Naive B cell (primary cell): ENCODE measurements around the gene C11orf24. TPM values are rescaled to one million over a fixed set of nuclear protein-coding genes. Genes with fewer than 3 reads are reported as not detected.
A peak's percentile ranks its signal among the peaks of the same experiment; 100 is the strongest.
"Not testable (repeated sequence)": the region's sequence is repeated elsewhere in the genome, so short reads cannot be mapped to it uniquely, and the experiment has no call there.

Source experiments
- ATAC-seq, 2 donors: fragments of 150-1000 bp; cut with Tn5 transposase; 2 replicates each; pipeline ENCODE4 v1.10.0; 2021; ENCODE audit warnings: low read depth in 2 of 2, mild to moderate bottlenecking in 2 of 2, moderate library complexity in 2 of 2
- DNase-seq: peaks from one replicate; pipeline ENCODE4 v3.0.0; 2022
- H3K27ac Mint-ChIP-seq, 6 donors: one replicate each; pipeline ENCODE4 v1.8.0; 2020 to 2022; ENCODE audit warnings: mild to moderate bottlenecking in 6 of 6, mixed read lengths in 6 of 6, moderate library complexity in 5 of 6, inconsistent platforms in 2 of 6
- H3K27me3 Mint-ChIP-seq, 3 donors: one replicate each; pipeline ENCODE4 v1.8.0; 2021 to 2022; ENCODE audit warnings: mixed read lengths in 3 of 3, mild to moderate bottlenecking in 1 of 3
- H3K36me3 Mint-ChIP-seq, 2 donors: one replicate each; pipeline ENCODE4 v1.8.0; 2020 to 2022; ENCODE audit warnings: mixed read lengths in 2 of 2, inconsistent platforms in 1 of 2, mild to moderate bottlenecking in 1 of 2
- H3K4me1 Mint-ChIP-seq, 3 donors: one replicate each; pipeline ENCODE4 v1.8.0; 2020 to 2022; ENCODE audit warnings: mixed read lengths in 3 of 3, inconsistent platforms in 1 of 3, mild to moderate bottlenecking in 1 of 3, moderate library complexity in 1 of 3
- H3K4me3 Mint-ChIP-seq, 8 donors: one replicate each; pipeline ENCODE4 v1.8.0; 2020 to 2022; ENCODE audit warnings: mild to moderate bottlenecking in 8 of 8, mixed read lengths in 8 of 8, moderate library complexity in 8 of 8, inconsistent platforms in 2 of 8
- H3K9me3 Mint-ChIP-seq, 7 donors: one replicate each; pipeline ENCODE4 v1.8.0; 2020 to 2022; ENCODE audit warnings: mixed read lengths in 7 of 7, mild to moderate bottlenecking in 5 of 7, inconsistent platforms in 2 of 7, moderate library complexity in 1 of 7
- polyA plus RNA-seq, 6 donors: library from polyadenylated mRNA; unstranded; fragments of 300-500 nt; fragmentation: Illumina TruSeq; gene quantifications; one replicate each; pipeline ENCODE4 v1.2.3, GENCODE V29; 2021; ENCODE audit warnings: low read depth in 6 of 6

Gene C11orf24
- polyA plus RNA-seq, 6 donors from 2014 or later: 22.2 to 67.0 (median 42.5) TPM

DNA sequence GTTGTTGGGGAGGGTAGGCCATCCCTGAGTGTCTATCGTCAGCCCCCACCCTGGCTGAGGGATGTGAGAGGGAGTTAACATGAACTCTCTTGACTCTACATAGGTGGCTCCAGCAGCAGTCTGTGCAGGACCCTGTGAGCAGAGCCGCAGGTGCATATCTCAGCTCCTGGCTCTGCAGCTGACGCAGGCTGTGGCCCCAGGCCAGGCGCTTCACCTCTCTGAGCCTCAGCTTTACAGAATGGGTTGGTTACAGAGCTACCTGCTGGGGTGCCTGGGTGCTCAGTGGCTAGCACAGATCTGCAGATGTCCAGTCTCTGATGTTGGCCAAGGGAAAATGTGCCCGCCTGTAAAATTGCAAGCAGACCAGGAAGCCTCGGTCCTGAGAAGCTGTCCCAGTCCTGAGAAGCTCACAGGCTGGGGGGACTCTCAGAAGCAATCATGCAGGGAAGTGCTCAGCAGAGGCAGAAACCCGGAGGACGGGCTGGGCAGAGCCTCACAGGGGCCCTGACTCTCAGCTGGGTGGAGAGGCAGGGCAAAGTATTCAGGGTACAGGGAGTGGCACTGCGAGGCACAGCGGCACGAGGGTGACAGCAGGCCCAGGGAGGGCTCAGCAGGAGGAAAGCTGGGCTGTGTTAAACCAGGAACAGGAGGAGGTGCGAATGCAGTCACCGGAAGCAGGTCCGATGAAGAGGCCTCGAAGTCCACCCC lies 24.7 kb upstream of the C11orf24 start:
- DNase-seq (no peak), ATAC-seq (no peak)
- H3K27ac Mint-ChIP-seq: peak overlapping the region in 3 of 6 donors; percentile 52 to 98 (median 72)
- H3K4me3 Mint-ChIP-seq: peak overlapping the region in 6 of 8 donors; percentile 24 to 79 (median 58)
- H3K36me3 Mint-ChIP-seq: no peaks in the 10 kb centered on the region
- H3K9me3 Mint-ChIP-seq: no peaks in the 10 kb centered on the region
- H3K4me1 Mint-ChIP-seq: peaks cover 23 to 55% (median 40%) of the 10 kb centered on the region in 3 donors
- peaks cover 0 to 7% (median 0%) of the 10 kb centered on the region in 3 donors for H3K27me3 Mint-ChIP-seq

DNA sequence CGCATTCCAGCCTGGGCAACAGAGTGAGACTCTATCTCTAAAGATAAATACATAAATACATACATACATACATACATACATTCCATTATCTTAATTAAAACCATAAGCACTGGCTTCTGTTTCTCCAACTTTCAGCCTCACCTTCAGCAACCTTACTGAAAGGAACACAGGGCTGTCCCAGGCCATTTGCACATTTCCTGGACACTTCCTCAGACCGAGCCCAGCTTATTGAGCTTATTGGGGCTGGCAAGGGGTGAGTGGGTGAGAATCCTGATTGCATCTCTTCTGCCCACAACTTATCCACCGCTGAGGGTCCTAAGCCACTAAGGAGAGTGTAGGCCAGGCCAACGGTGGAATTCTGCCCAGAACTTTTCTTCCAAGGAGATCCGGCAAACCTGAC lies 24.2 kb upstream of the C11orf24 start:
- Mint-ChIP-seq H3K36me3 (no peaks in the 10 kb centered on the region), H3K4me3 (peak overlapping the region in 5 of 8 donors; percentile 19 to 79 (median 56)), H3K27me3 (peaks cover 0 to 7% (median 0%) of the 10 kb centered on the region in 3 donors), H3K9me3 (no peaks in the 10 kb centered on the region), H3K4me1 (peaks cover 23 to 59% (median 40%) of the 10 kb centered on the region in 3 donors), H3K27ac (peak overlapping the region in 3 of 6 donors; percentile 44 to 67 (median 49))
- no peak for ATAC-seq
- DNase-seq: no peak

DNA sequence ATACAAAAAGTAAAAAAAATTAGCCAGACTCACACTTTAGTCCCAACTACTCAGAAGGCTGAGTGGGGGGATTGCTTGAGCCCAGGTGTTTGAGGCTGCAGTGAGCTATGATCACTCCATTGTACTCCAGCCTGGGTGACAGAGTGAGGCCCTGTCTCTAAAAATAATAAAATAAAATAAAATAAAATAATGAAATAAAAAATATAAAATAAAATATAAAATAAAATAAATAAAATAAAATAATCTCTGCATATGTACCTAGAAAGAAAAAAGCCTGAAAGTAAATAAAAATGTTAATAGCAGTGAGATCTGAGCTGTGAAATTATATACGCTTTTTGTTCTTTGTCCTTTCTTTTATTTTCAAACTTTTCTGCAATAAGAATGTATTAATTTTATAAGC lies 23.5 kb upstream of the C11orf24 start:
- Mint-ChIP-seq H3K9me3 (no peaks in the 10 kb centered on the region), H3K4me1 (peaks cover 23 to 59% (median 40%) of the 10 kb centered on the region in 3 donors), H3K27me3 (peaks cover 0 to 7% (median 0%) of the 10 kb centered on the region in 3 donors), H3K4me3 (peak overlapping the region in 1 of 8 donors; percentile 21), H3K27ac (no peak overlapping the region), H3K36me3 (no peaks in the 10 kb centered on the region)
- ATAC-seq: no peak
- no peak for DNase-seq

DNA sequence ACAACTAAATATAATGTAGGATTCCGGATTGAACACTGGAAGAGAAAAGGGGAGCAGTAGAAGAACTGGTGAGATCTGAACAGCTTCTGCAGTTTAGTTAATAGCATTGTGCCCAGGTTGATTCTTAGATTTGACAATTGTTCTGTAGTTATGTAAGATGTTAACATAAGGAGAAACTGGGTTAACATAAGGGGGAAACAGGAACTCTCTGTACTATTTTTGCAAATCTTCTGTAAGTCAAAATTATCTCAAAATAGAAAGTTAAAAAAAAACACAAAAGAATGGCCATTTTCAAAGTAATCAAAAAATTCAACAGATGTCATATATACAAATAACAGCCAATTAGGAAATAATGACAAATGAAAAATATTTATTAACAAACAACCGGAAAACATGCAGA lies 21.9 kb upstream of the C11orf24 start:
- Mint-ChIP-seq H3K27ac (peak overlapping the region; percentile 77 to 95 (median 90)), H3K4me1 (peaks cover 23 to 63% (median 40%) of the 10 kb centered on the region in 3 donors), H3K4me3 (peak overlapping the region; percentile 58 to 89 (median 80))

DNA sequence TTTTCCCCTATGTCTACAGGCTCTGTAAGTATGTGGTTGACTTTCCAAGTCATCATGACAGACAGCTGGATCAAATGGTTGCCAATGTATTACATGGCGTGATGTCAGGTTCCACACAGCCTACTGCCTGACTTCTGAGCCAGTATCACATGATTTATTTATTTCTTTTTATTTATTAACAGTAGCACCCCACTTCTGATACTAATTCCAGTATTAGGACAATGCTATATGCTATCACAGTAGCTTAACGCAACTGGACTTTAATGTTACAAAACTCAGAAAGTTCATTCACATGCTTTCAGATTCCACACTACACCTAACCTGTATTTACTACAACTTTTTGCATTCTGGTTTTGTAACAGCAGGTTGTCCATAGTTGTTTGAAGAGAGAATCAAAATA lies 17.7 kb upstream of the C11orf24 start:
- Mint-ChIP-seq H3K4me3 (no peak overlapping the region), H3K27ac (peak overlapping the region in 2 of 6 donors; percentile 33), H3K27me3 (no peaks in the 10 kb centered on the region), H3K36me3 (peaks cover 3 to 5% of the 10 kb centered on the region in 2 donors), H3K4me1 (peaks cover 14 to 39% (median 31%) of the 10 kb centered on the region in 3 donors), H3K9me3 (peaks cover 0 to 9% (median 3%) of the 10 kb centered on the region in 7 donors)
- DNase-seq (no peak), ATAC-seq (no peak)

More for the DNA sequence above, 21.9 kb upstream of the C11orf24 start:
- Mint-ChIP-seq H3K27me3 (peaks cover 0 to 3% (median 0%) of the 10 kb centered on the region in 3 donors), H3K9me3 (peaks cover 0 to 5% (median 0%) of the 10 kb centered on the region in 7 donors), H3K36me3 (no peaks in the 10 kb centered on the region)
- ATAC-seq (no peak), DNase-seq (no peak)

DNA sequence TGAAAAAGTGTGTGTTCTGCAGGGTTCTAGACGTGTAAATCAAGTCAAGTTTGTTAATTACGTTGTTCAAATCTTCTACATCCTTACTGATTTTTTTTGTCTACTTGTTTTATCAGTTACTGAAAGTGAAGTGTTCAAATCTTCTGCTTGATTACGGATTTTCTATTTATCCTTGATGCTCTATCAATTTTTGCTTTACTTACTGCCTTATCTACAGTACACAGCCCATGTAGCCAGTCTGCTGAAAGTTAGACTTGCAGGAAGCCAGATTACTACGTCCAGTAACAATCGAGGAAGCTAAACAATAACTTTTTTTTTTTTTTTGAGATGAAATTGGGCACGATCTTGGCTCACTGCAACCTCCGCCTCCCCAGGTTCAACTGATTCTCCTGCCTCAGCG lies 15.6 kb upstream of the C11orf24 start:
- peaks cover 8 to 9% of the 10 kb centered on the region in 2 donors for H3K36me3 Mint-ChIP-seq
- peak overlapping the region in 2 of 6 donors; percentile 54 for H3K27ac Mint-ChIP-seq
- no peaks in the 10 kb centered on the region for H3K27me3 Mint-ChIP-seq
- H3K4me1 Mint-ChIP-seq: peaks cover 16 to 29% (median 26%) of the 10 kb centered on the region in 3 donors
- peaks cover 0 to 14% (median 7%) of the 10 kb centered on the region in 7 donors for H3K9me3 Mint-ChIP-seq
- DNase-seq: no peak
- no peak for ATAC-seq
- H3K4me3 Mint-ChIP-seq: no peak overlapping the region

DNA sequence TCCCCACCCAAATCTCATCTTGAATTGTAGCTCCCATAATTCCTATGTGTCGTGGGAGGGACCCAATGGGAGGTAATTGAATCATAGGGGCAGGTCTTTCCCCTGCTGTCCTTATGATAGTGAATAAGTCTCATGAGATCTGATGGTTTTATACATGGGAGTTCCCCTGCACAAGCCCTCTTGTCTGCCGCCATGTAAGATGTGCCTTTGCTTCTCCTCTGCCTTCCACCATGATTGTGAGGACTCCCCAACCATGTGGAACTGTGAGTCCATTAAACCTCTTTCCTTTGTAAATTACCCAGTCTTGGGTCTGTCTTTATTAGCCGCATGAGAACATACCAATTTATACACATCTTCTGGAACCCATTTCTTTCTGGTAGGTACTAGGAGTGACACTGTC lies 12.8 kb upstream of the C11orf24 start:
- H3K4me1 Mint-ChIP-seq: peaks cover 28 to 36% (median 33%) of the 10 kb centered on the region in 3 donors
- H3K36me3 Mint-ChIP-seq, DNase-seq, ATAC-seq, H3K27me3 Mint-ChIP-seq, H3K4me3 Mint-ChIP-seq: not testable (repeated sequence)
- peaks cover 0 to 11% (median 7%) of the 10 kb centered on the region in 7 donors for H3K9me3 Mint-ChIP-seq
- peak overlapping the region in 3 of 6 donors; percentile 21 to 90 (median 63) for H3K27ac Mint-ChIP-seq

DNA sequence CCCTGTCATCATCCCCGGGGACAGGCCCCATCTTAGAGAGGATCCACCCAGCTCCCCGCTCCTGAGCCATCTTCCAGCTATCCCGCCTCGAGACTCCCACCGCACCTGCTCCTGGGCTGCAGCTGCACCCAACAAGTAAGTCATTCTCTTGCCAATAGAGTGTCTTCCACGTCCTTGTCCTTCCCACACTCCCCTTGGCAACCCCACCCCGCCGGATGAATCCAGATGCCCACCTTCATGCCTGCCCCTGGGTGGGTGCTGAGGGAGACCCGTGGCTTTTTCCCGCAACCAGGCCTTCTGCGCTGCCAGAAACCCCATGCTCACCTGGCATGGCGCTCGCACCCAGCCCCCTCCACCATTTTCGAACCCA lies 11.1 kb upstream of the C11orf24 start:
- peak overlapping the region; percentile 50 to 88 (median 81) for H3K4me3 Mint-ChIP-seq
- peaks cover 0 to 9% (median 7%) of the 10 kb centered on the region in 7 donors for H3K9me3 Mint-ChIP-seq
- peaks cover 29 to 33% (median 31%) of the 10 kb centered on the region in 3 donors for H3K4me1 Mint-ChIP-seq
- peak overlapping the region in 4 of 6 donors; percentile 68 to 95 (median 88) for H3K27ac Mint-ChIP-seq
- DNase-seq (no peak), ATAC-seq (no peak)
- H3K27me3 Mint-ChIP-seq: no peaks in the 10 kb centered on the region
- peaks cover 8 to 9% of the 10 kb centered on the region in 2 donors for H3K36me3 Mint-ChIP-seq

DNA sequence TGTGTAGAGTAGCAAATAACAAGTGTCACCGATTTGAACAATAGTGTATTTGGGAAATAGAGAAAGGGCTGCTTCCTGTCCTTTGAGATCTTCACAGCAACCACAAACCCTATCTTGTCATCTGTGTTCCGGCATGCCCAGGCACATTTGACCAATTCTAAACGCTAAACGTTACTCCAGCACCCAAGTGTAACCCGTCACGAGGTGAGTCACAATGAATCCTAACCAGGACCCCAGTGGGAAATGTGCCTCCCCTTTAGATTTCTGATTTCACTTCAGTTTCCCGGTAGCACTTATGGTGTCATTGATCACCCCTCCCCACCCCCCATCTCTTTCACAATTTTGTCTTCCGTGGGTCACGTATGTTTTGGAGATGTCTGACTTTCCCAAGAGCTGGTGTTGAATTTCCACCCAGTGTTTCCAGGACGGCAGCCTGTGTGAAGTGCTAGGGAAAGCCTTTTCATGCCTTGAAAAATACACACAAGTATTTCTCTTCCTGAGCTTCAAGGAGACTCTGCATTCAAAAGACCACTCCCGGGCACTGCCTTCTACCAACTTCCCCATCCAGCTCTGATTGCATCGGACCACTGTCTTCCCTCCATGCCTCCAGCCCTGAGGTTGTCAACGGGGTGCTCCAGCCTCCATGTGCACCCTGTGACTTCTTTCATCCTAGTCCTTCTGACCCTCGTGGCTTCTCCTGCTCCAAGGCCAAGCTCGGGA lies 10.5 kb upstream of the C11orf24 start:
- ATAC-seq (peak; percentile 91 to 92), DNase-seq (peak; percentile 53)
- H3K4me1 Mint-ChIP-seq: peaks cover 29 to 33% (median 30%) of the 10 kb centered on the region in 3 donors

DNA sequence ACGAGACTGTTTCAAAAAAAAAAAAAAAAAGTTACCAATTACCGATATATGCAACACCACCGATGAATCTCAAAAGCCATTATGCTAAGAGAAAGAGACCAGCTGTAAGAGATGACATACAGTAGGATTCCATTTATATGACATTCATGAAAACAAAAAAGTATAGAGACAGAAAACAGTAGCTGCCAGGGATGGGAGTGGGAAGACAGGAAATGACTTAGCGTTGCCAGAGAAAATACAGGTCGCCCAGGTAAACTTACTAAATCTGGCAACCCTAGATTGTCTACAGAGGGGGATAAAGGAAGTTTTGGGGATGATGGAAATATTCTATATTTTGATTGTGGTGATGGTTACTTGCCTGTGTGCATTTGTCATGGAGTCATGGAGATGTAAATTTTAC lies 7.9 kb upstream of the C11orf24 start:
- Mint-ChIP-seq H3K27ac (peak overlapping the region in 2 of 6 donors; percentile 57 to 77), H3K27me3 (no peaks in the 10 kb centered on the region), H3K4me3 (peak overlapping the region in 1 of 8 donors; percentile 36), H3K4me1 (peaks cover 32 to 46% (median 35%) of the 10 kb centered on the region in 3 donors), H3K9me3 (peaks cover 0 to 8% (median 6%) of the 10 kb centered on the region in 7 donors), H3K36me3 (peaks cover 6 to 8% of the 10 kb centered on the region in 2 donors)
- DNase-seq (no peak), ATAC-seq (no peak)

More for the DNA sequence above, 10.5 kb upstream of the C11orf24 start:
- Mint-ChIP-seq H3K27me3 (no peaks in the 10 kb centered on the region), H3K27ac (peak overlapping the region; percentile 68 to 95 (median 88)), H3K9me3 (peaks cover 0 to 9% (median 7%) of the 10 kb centered on the region in 7 donors), H3K4me3 (peak overlapping the region; percentile 50 to 88 (median 81)), H3K36me3 (peaks cover 8 to 9% of the 10 kb centered on the region in 2 donors)

DNA sequence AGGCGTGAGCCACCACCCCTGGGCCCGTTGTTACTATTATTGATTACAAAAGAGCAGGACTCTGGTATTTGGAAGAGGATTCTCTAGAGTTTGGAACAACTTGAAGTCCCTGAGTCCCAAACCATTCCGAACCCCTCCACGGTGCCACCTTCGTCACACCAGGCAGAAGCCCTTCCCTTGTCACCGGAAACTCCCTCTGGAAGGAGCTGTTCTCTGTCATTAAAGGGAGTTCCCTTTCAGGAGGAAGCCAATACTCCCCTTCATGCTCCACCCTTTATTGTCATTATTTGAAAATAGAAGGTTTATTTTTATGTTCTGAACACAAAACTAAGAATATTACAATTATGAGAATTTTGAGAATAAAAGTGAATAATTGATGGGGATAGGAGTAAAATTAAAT lies 5.1 kb upstream of the C11orf24 start:
- no peak for DNase-seq
- Mint-ChIP-seq H3K9me3 (peaks cover 0 to 19% (median 7%) of the 10 kb centered on the region in 7 donors), H3K4me3 (no peak overlapping the region), H3K36me3 (no peaks in the 10 kb centered on the region), H3K4me1 (peaks cover 23 to 57% (median 35%) of the 10 kb centered on the region in 3 donors), H3K27me3 (peaks cover 0 to 4% (median 0%) of the 10 kb centered on the region in 3 donors), H3K27ac (peak overlapping the region in 1 of 6 donors; percentile 15)
- ATAC-seq: no peak

DNA sequence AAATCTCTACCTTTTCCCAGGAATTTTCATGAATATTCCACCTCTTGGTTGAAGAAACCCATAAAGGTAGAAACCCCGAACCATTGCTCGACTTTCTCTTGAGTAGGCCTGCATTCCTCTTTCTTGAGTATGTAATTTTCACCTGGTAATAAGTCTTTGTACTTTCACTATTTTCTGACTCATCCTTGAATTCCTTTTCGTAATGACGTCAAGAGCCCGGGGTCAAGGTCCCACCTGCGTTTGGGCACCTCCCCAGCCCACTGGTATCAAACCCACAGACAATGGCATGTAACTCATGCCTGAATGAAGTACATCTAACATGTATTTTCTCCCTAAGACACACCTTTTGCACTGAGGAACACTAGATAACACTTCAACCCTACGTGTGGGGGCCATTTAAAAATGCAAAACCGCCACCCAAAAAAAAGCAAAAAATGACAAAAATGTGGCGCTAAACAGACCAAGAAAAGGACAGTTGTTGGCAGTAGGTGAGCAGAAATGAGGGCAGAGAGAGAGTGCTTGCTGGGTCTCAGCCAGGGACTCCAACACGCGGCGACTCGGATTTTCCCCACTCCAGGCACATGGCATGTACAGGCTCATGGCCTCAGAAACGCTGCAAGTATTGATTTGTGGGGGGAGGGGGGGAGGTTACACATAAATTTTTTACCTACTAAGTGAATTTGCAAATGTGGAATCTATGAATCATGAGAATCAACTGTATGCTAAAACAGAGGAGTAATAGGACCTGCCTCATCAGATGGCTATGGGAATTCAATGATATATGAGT lies 4.1 kb upstream of the C11orf24 start:
- ATAC-seq: no peak
- peaks cover 0 to 4% (median 0%) of the 10 kb centered on the region in 3 donors for H3K27me3 Mint-ChIP-seq
- peaks cover 25 to 53% (median 37%) of the 10 kb centered on the region in 3 donors for H3K4me1 Mint-ChIP-seq
- no peaks in the 10 kb centered on the region for H3K36me3 Mint-ChIP-seq
- peak overlapping the region in 1 of 6 donors; percentile 81 for H3K27ac Mint-ChIP-seq
- H3K4me3 Mint-ChIP-seq: no peak overlapping the region
- no peak for DNase-seq
- peaks cover 0 to 19% (median 7%) of the 10 kb centered on the region in 7 donors for H3K9me3 Mint-ChIP-seq
